A549 (cell line): ENCODE data around the gene TCEA3. TPM values are rescaled to one million over a fixed set of nuclear protein-coding genes. Genes with fewer than 3 reads are reported as not detected.
"Not testable (repeated sequence)": the region's sequence is repeated elsewhere in the genome, so short reads cannot be mapped to it uniquely, and the experiment has no call there.

Source experiments
- ATAC-seq, 2 experiments: fragments of 200-7000 bp in 1 of 2; fragments of >200 bp in 1 of 2; cut with Nextera tagmentation in 1 of 2; cut with Tn5 transposase in 1 of 2; 3 replicates each; pipeline versions ENCODE4 v1.8.0 to v1.9.1; 2018 to 2020; ENCODE audit warnings: mild to moderate bottlenecking in 1 of 2, moderate library complexity in 1 of 2
- CTCF ChIA-PET: fragments of 300-600 bp; sonication (Branson Sonifier 250); formaldehyde crosslinking; extraction: SDS; loops from one replicate; lab custom pipeline; 2021; ENCODE audit warnings: antibody characterized with exemption, inconsistent platforms; lab: Yijun Ruan, JAX
- POLR2A ChIA-PET: fragments of 350-600 bp; formaldehyde crosslinking; extraction: SDS; loops from one replicate; lab custom pipeline; 2021; ENCODE audit warnings: antibody characterized with exemption, inconsistent platforms; lab: Yijun Ruan, JAX
- DNase-seq, 2 experiments: peaks; one replicate each; pipeline versions ENCODE4 v3.0.0 to v3.0.0-alpha.2; 2011 to 2016; ENCODE audit warnings: low read depth in 1 of 2, low spot score in 1 of 2
- FAIRE-seq: peaks from 2 replicates; lab custom pipeline; 2011; peaks lifted over from hg19 to GRCh38; lab: Jason Lieb, UNC
- H3K27ac ChIP-seq, 2 experiments: fragments of >200 bp; sonication (Bioruptor Twin); formaldehyde crosslinking; 3 replicates each; pipeline ENCODE4 v1.5.1; 2016 to 2017
- H3K4me1 ChIP-seq: fragments of >200 bp; sonication (Bioruptor Twin); formaldehyde crosslinking; 3 replicates; pipeline ENCODE4 v1.6.1; 2016
- H3K4me2 ChIP-seq: fragments of >200 bp; sonication (Bioruptor Twin); formaldehyde crosslinking; 3 replicates; pipeline ENCODE4 v1.6.1; 2016
- H3K4me3 ChIP-seq: fragments of >200 bp; sonication (Bioruptor Twin); formaldehyde crosslinking; 3 replicates; pipeline ENCODE4 v1.5.1; 2016
- H3K9me3 ChIP-seq: fragments of >200 bp; sonication (Bioruptor Twin); formaldehyde crosslinking; 3 replicates; pipeline ENCODE4 v1.6.1; 2016
- BHLHE40 ChIP-seq: IDR thresholded peaks from 2 replicates; pipeline ENCODE4 v1.6.1; 2012; ENCODE audit warnings: low read depth, low read length, inconsistent platforms
- CHD4 ChIP-seq: fragments of 200-600 bp; sonication (generic); IDR thresholded peaks from 2 replicates; pipeline ENCODE4 v1.6.1; 2016; ENCODE audit warnings: antibody characterized with exemption, mild to moderate bottlenecking, borderline replicate concordance
- ESRRA ChIP-seq: fragments of 150-350 bp; IDR thresholded peaks from 2 replicates; pipeline ENCODE4 v1.6.1; 2014; ENCODE audit warnings: mild to moderate bottlenecking, low read length, borderline replicate concordance
- FOSL2 ChIP-seq, 2 experiments: fragments of 450-650 bp in 1 of 2; fragments of >200 bp in 1 of 2; sonication (Bioruptor Twin) in 1 of 2; formaldehyde crosslinking; IDR thresholded peaks; 2 replicates each; pipeline versions ENCODE4 v1.5.0 to v1.6.1; 2016 to 2020; ENCODE audit warnings: mild to moderate bottlenecking in 1 of 2, moderate library complexity in 1 of 2
- HOXA7 ChIP-seq: fragments of 250-450 bp; sonication (Bioruptor Pico); IDR thresholded peaks from 2 replicates; pipeline ENCODE4 v1.5.0; 2020; ENCODE audit warnings: mild to moderate bottlenecking, moderate library complexity
- HOXB5 ChIP-seq: fragments of 250-450 bp; sonication (Bioruptor Pico); IDR thresholded peaks from 2 replicates; pipeline ENCODE4 v1.5.0; 2020; ENCODE audit warnings: mild to moderate bottlenecking, moderate library complexity
- JUNB ChIP-seq: fragments of >200 bp; sonication (Bioruptor Twin); formaldehyde crosslinking; IDR thresholded peaks from 2 replicates; pipeline ENCODE4 v1.6.1; 2016
- MYC ChIP-seq: IDR thresholded peaks from 2 replicates; pipeline ENCODE4 v1.6.1; 2012; ENCODE audit warnings: mild to moderate bottlenecking, inconsistent platforms, low read length, improper control_type of control experiment, borderline replicate concordance
- NFE2L2 ChIP-seq: fragments of 150-350 bp; conservative IDR thresholded peaks from 2 replicates; pipeline ENCODE4 v1.6.1; 2014; ENCODE audit warnings: low read length
- NPAS2 ChIP-seq: fragments of 250-450 bp; sonication (Bioruptor Pico); IDR thresholded peaks from 2 replicates; pipeline ENCODE4 v1.8.0; 2022; ENCODE audit warnings: mild to moderate bottlenecking, moderate library complexity, borderline replicate concordance
- PHF8 ChIP-seq: fragments of 200-600 bp; sonication (generic); IDR thresholded peaks from 2 replicates; pipeline ENCODE4 v1.6.1; 2016; ENCODE audit warnings: low read depth, mild to moderate bottlenecking, antibody characterized with exemption, moderate library complexity, borderline replicate concordance
- RFX5 ChIP-seq: fragments of 450-650 bp; IDR thresholded peaks from 2 replicates; pipeline ENCODE4 v1.7.1; 2014; ENCODE audit warnings: antibody characterized with exemption, mild to moderate bottlenecking, moderate library complexity
- SMC3 ChIP-seq: fragments of >200 bp; sonication (Bioruptor Twin); formaldehyde crosslinking; IDR thresholded peaks from 3 replicates; pipeline ENCODE4 v1.6.1; 2018; ENCODE audit warnings: inconsistent platforms
- SREBF2 ChIP-seq: fragments of 450-650 bp; IDR thresholded peaks from 2 replicates; pipeline ENCODE4 v1.6.1; 2014; ENCODE audit warnings: mild to moderate bottlenecking, moderate library complexity
- ZC3H11A ChIP-seq: fragments of 450-650 bp; IDR thresholded peaks from 2 replicates; pipeline ENCODE4 v1.6.1; 2014; ENCODE audit warnings: antibody characterized with exemption, mild to moderate bottlenecking
- ZNF302 ChIP-seq: fragments of 250-450 bp; sonication (Bioruptor Pico); IDR thresholded peaks from 2 replicates; pipeline ENCODE4 v1.9.0; 2021; ENCODE audit warnings: inconsistent platforms, mild to moderate bottlenecking, moderate library complexity
- ZSCAN20 ChIP-seq: fragments of 250-450 bp; sonication (Bioruptor Pico); IDR thresholded peaks from 2 replicates; pipeline ENCODE4 v1.8.0; 2022; ENCODE audit warnings: mild to moderate bottlenecking, moderate library complexity
- WGBS: methylation state at CpG from one replicate; pipeline ENCODE4 v1.1.6; 2017; ENCODE audit errors: missing lambda C conversion rate; 5-methylcytosine and 5-hydroxymethylcytosine counted together
- polyA plus RNA-seq, 4 experiments: library from polyadenylated mRNA; depleted of rRNA in 3 of 4; stranded (reverse); fragments of >200 nt; fragmentation: RNase III in 1 of 4; extraction: RNeasy Plus Mini Kit Qiagen cat#74134 plus additional on column Dnase treatment in 1 of 4; gene quantifications; 2 replicates in 3 of 4; 3 replicates in 1 of 4; pipeline ENCODE4 v1.2.3, GENCODE V29; 2011 to 2017
- TF ChIP-seq, protein P1 (sequence below): fragments of 250-450 bp; sonication (Bioruptor Pico); IDR thresholded peaks from 2 replicates; pipeline ENCODE4 v1.5.0; 2020; ENCODE audit warnings: low read depth, mild to moderate bottlenecking, moderate library complexity
- TF ChIP-seq, protein P2 (sequence below): fragments of 450-650 bp; IDR thresholded peaks from 2 replicates; pipeline ENCODE4 v1.6.1; 2014; ENCODE audit warnings: antibody characterized with exemption
- TF ChIP-seq, protein P3 (sequence below): fragments of 200-600 bp; sonication (generic); IDR thresholded peaks from 2 replicates; pipeline ENCODE4 v1.6.1; 2016; ENCODE audit warnings: antibody characterized with exemption, mild to moderate bottlenecking, moderate library complexity

Gene TCEA3
- polyA plus RNA-seq, 2 of the 4 experiments (the other 2 are of a cell fraction) = 0.58 TPM

DNA sequence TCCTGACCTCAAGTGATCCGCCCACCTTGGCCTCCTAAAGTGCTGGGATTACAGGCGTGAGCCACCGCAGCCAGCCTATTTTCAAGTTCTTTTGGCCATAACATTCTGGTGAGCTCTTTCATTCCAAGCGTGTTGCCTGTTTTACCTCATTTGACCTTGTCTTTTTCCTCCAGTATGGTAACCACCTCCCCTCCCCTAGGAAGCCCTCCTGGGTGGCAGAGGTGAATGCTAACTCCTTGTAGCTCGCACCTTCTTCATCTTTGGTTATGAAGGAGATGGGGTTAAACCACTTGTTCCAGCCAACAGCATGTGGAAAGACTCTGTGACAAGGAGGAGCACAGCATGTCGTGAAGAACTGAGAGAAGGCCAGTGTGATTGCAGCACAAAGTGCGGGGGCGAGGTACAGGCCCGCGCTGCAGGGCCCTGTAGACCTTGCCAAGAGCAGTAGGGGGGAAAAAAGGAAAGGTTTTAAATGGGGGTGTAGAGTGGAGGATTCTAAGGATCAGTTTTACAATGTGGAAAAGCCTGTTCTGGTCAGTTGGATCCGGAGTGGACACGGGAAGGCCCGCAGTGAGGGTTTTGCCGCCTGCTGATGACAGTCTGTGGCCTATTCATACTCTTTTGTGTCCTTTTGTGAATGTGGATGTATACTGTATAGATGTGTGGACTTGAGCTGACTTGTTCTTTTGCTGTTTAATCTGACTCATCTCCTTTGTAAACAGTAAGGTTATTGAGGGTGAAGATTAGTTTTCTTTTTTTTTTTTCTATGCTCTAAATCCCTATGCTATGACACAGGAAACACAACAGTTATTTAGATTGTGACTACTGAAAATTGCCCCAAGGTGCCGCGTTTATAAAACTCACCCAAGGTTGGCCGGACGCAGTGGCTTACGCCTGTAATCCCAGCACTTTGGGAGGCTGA is 47.4 kb downstream of the TCEA3 start (continued):
- TF ChIP-seq, protein P1, sequence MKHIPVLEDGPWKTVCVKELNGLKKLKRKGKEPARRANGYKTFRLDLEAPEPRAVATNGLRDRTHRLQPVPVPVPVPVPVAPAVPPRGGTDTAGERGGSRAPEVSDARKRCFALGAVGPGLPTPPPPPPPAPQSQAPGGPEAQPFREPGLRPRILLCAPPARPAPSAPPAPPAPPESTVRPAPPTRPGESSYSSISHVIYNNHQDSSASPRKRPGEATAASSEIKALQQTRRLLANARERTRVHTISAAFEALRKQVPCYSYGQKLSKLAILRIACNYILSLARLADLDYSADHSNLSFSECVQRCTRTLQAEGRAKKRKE = no peak
- TF ChIP-seq PHF8 (no peak), CHD4 (no peak), ESRRA (no peak)
- TF ChIP-seq, all 56 proteins: peak for 7

DNA sequence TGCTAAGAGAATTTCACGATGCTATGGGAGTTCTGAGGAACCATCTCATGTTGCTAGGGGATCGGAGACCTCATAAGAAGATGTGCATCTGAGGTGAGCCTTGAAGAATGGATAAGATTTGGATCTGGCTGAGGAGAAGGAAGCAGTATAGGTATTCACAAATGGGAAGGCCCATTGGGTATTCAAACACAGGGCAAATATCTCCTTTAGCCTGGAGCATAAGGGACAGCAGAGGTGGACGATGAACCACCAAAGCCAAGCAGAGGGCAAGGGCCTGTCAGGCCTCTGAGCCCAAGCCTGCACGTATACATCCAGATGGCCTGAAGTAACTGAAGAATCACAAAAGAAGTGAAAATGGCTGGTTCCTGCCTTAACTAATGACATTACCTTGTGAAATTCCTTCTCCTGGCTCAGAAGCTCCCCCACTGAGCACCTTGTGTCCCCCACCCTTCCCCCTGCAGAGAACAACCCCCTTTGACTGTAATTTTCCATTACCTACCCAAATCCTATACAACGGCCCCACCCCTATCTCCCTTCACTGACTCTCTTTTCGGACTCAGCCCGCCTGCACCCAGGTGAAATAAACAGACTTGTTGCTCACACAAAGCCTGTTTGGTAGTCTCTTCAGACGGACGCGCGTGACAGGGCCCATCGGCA is 50.3 kb downstream of the TCEA3 start:
- H3K4me2 ChIP-seq, H3K4me3 ChIP-seq, DNase-seq, FAIRE-seq, H3K27ac ChIP-seq, ATAC-seq, H3K9me3 ChIP-seq, POLR2A ChIA-PET: not testable (repeated sequence)
- H3K4me1 ChIP-seq = peaks cover 36% of the 10 kb centered on the region
- 93% methylated on average over 12 of the region's 12 CpGs for whole genome bisulfite sequencing
- CTCF ChIA-PET = interaction anchor here (4.3 kb wide), 1 partner anchor 30 kb away, joined by 28 read pairs; no protein-coding TSS in a partner anchor

DNA sequence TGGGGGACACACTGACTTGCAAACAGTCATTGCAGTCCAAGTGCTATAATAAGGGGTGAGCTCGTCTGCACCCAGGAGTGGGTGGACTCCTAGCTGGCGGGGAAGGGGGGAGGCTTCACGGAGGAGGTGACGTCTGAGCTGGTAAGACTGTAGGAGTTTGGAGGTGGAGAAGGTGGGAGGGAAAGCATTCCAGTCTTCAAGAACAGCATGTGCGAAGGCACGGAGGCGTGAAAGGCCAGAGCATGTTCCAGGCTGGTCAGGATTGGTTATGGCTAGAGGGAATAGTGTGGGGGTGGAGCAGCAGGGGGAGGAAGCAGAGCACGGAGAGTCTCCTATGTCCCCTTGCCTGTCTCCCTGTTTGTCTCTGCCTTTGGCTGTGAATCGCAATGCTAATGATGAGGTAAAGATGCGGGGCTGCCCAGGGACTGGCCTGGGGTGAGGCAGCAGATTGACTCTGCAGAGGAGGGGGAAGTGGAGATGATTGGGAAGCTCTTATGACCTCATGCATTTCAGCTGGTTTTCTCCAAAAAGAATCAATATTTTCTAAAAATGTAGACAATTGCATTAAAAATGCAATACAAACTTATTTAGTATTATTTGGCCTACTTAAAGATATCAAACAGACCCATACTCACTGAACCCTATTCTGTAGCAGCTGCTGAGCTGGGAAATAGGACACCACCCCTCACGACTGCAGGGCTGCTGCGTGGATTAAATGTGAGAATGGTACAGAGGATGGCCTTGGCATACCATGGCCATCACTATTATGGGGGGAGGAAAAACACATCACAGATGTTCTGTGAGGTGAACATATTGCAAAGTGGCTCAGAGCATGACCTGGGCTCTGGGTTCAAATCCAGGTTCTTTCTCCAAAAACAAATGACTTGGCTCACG is 52.3 kb downstream of the TCEA3 start:
- Histone ChIP-seq H3K4me1 (peaks cover 29% of the 10 kb centered on the region), H3K4me3 (no peak overlapping the region), H3K4me2 (no peak overlapping the region), H3K27ac (no peak overlapping the region), H3K9me3 (no peaks in the 10 kb centered on the region)
- WGBS = 85% methylated on average over 13 of the region's 13 CpGs
- POLR2A ChIA-PET = interaction anchor here (1.4 kb wide), 1 partner anchor 31 kb away, joined by 3 read pairs; no protein-coding TSS in a partner anchor
- ATAC-seq (no peak), DNase-seq (no peak), FAIRE-seq (no peak)
- TF ChIP-seq SREBF2 (no peak), BHLHE40 (no peak), HOXA7 (CRISPR knock-in tag) (no peak), PHF8 (no peak), NPAS2 (no peak), SMC3 (no peak), NFE2L2 (no peak), JUNB (no peak), RFX5 (no peak), ZNF302 (no peak), FOSL2 (IDR thresholded peaks at IDR 0.05) (no peak), FOSL2 (CRISPR knock-in tag; IDR thresholded peaks at IDR 0.05) (no peak), ZSCAN20 (CRISPR knock-in tag) (no peak), MYC (no peak), ESRRA (no peak), ZC3H11A (no peak), HOXB5 (no peak)
- TF ChIP-seq, protein P2, sequence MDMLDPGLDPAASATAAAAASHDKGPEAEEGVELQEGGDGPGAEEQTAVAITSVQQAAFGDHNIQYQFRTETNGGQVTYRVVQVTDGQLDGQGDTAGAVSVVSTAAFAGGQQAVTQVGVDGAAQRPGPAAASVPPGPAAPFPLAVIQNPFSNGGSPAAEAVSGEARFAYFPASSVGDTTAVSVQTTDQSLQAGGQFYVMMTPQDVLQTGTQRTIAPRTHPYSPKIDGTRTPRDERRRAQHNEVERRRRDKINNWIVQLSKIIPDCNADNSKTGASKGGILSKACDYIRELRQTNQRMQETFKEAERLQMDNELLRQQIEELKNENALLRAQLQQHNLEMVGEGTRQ = no peak
- TF ChIP-seq, protein P3, sequence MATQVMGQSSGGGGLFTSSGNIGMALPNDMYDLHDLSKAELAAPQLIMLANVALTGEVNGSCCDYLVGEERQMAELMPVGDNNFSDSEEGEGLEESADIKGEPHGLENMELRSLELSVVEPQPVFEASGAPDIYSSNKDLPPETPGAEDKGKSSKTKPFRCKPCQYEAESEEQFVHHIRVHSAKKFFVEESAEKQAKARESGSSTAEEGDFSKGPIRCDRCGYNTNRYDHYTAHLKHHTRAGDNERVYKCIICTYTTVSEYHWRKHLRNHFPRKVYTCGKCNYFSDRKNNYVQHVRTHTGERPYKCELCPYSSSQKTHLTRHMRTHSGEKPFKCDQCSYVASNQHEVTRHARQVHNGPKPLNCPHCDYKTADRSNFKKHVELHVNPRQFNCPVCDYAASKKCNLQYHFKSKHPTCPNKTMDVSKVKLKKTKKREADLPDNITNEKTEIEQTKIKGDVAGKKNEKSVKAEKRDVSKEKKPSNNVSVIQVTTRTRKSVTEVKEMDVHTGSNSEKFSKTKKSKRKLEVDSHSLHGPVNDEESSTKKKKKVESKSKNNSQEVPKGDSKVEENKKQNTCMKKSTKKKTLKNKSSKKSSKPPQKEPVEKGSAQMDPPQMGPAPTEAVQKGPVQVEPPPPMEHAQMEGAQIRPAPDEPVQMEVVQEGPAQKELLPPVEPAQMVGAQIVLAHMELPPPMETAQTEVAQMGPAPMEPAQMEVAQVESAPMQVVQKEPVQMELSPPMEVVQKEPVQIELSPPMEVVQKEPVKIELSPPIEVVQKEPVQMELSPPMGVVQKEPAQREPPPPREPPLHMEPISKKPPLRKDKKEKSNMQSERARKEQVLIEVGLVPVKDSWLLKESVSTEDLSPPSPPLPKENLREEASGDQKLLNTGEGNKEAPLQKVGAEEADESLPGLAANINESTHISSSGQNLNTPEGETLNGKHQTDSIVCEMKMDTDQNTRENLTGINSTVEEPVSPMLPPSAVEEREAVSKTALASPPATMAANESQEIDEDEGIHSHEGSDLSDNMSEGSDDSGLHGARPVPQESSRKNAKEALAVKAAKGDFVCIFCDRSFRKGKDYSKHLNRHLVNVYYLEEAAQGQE = no peak
- CTCF ChIA-PET = interaction anchor here (0.6 to 2.8 kb wide), 4 partner anchors 32 to 45 kb away, joined by 3 to 14 read pairs (median 4); no protein-coding TSS in a partner anchor
